ENCODE data around the gene SH3RF2.

DNA sequence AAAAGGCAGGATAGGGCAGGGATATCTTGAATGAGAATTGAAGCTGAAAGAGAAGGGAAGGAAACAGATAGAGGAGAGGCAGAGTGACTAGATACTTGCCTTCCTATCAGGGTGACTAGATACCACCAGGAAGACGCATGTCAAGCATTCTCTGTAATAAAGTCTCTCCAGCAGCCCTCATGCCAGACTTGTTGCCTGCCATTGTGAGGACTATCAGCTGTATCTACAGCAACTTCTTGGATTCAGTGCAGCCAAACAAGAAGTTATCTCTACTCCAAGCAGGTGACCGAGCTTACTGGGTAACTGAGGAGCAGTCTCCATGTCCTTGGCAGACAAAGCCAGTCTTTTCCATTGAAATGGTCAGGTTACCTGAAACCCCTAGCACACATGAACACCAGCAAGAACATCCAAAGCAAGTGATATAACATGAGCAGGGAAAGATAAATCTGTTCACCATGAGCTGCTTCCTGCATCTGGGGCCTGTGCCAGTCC lies 9.3 kb downstream of the SH3RF2 start:
- TF ChIP-seq, protein P1, sequence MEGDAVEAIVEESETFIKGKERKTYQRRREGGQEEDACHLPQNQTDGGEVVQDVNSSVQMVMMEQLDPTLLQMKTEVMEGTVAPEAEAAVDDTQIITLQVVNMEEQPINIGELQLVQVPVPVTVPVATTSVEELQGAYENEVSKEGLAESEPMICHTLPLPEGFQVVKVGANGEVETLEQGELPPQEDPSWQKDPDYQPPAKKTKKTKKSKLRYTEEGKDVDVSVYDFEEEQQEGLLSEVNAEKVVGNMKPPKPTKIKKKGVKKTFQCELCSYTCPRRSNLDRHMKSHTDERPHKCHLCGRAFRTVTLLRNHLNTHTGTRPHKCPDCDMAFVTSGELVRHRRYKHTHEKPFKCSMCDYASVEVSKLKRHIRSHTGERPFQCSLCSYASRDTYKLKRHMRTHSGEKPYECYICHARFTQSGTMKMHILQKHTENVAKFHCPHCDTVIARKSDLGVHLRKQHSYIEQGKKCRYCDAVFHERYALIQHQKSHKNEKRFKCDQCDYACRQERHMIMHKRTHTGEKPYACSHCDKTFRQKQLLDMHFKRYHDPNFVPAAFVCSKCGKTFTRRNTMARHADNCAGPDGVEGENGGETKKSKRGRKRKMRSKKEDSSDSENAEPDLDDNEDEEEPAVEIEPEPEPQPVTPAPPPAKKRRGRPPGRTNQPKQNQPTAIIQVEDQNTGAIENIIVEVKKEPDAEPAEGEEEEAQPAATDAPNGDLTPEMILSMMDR (IDR thresholded peaks at IDR 0.05): no peak
- TF ChIP-seq EZH2 (IDR thresholded peaks at IDR 0.05): no peak

All from neural progenitor cell (in vitro differentiated cells).